ENCODE measurements around the gene STEEP1. TPM values are rescaled to one million over a fixed set of nuclear protein-coding genes. Genes with fewer than 3 reads are reported as not detected.
A peak's percentile ranks its signal among the peaks of the same experiment; 100 is the strongest.

Gene STEEP1
- total and polyA plus RNA-seq, 10 of the 15 experiments (the other 5 are each of a cell fraction or from before 2014, with no cell fraction given): 15.1 to 53.8 (median 26.0) TPM

DNA sequence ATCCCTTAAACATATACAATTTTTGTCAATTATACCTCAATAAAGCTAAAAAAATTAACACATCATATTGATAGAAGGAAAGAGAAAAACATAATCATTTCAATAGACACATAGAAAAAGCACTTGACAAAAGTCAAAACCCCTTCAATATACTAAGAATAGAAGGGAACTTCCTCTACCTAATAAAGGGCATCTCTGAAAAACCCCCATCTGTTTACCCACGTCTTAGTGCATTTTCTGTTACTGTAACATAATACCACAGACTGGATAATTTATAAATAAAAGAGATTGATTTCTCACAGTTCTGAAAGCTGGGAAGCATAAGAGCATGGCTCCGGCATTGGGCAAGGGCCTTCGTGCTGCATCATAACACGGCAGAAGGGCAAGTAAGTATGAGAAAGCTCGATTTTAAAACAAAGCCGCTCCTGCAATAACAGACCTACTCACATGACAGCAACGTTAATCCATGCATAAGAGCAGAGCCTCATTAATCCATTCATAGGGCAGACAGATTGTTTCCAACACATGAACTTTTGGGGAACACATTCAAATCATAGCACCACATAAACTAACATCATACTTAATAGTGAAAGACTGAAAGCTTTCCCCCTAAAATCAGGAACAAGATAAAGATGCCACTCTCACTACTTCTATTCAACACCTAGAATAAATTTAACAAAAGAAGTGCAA lies 15.7 kb downstream of the STEEP1 start (continued):
- TF ChIP-seq SKIL (IDR thresholded peaks at IDR 0.05; ENCODE audit: low read depth, poor library complexity, severe bottlenecking): no peak
- TF ChIP-seq RELB (IDR thresholded peaks at IDR 0.05; ENCODE audit: low read depth): peak; percentile 70; the same call in 1 of the 2 replicates
- TF ChIP-seq CREB1 (IDR thresholded peaks at IDR 0.05; ENCODE audit: low read depth): 0 out of 2 replicates have a peak, but pooled peaks have one; percentile 20
- 0 out of 2 replicates have a peak, but pooled peaks have one; percentile 20 for TF ChIP-seq DPF2 (IDR thresholded peaks at IDR 0.05)
- no peak for TF ChIP-seq BHLHE40 (IDR thresholded peaks at IDR 0.05; ENCODE audit: borderline replicate concordance in 1 of 2, low read depth in 2 of 2, low read length in 1 of 2)
- TF ChIP-seq NR2C1 (IDR thresholded peaks at IDR 0.05): no peak
- no peak for TF ChIP-seq EGR1 (IDR thresholded peaks at IDR 0.05; ENCODE audit: borderline replicate concordance in 1 of 2, low read depth in 2 of 2, low read length in 2 of 2)
- no peak for TF ChIP-seq MYB (IDR thresholded peaks at IDR 0.05; ENCODE audit: borderline replicate concordance, low read depth, low read length)
- 0 out of 2 replicates have a peak, but pooled peaks have one; percentile 41 for TF ChIP-seq MEF2A (IDR thresholded peaks at IDR 0.05; ENCODE audit: insufficient read depth, low read depth, low read length)
- TF ChIP-seq IKZF1 (conservative IDR thresholded peaks at IDR 0.05): no peak
- no peak for TF ChIP-seq GATAD2B (conservative IDR thresholded peaks at IDR 0.05; ENCODE audit: low read depth)
- 0 out of 2 replicates have a peak, but pooled peaks have one; percentile 15 for TF ChIP-seq MTA2 (IDR thresholded peaks at IDR 0.05; ENCODE audit: low read depth)
- no peak for TF ChIP-seq BMI1 (IDR thresholded peaks at IDR 0.05; ENCODE audit: borderline replicate concordance)

Measured in GM12878 (cell line).